Adrenal gland (tissue), 12 donors: ENCODE measurements around the gene OR1L4. TPM values are rescaled to one million over a fixed set of nuclear protein-coding genes. Genes with fewer than 3 reads are reported as not detected.

ENCODE experiments used
- DNase-seq, 7 donors: peaks; one replicate each; pipeline ENCODE4 v3.0.0-alpha.2; 2019 to 2020
- H3K27ac ChIP-seq, 5 donors: fragments of 200-600 bp; sonication (generic) in 4 of 5; 1 replicate in 3 of 5; 2 replicates in 2 of 5; pipeline versions ENCODE4 v1.5.1 to v1.8.0; 2016 to 2020; ENCODE audit warnings: mild to moderate bottlenecking in 1 of 5
- H3K27me3 ChIP-seq: fragments of 200-600 bp; 2 replicates; pipeline ENCODE4 v1.8.0; 2021
- H3K36me3 ChIP-seq, 2 donors: fragments of 200-600 bp; replicated peaks in 1 of 2; 1 replicate in 1 of 2; 2 replicates in 1 of 2; pipeline versions ENCODE4 v1.5.1 to v1.8.0; 2018 to 2022
- H3K4me1 ChIP-seq, 2 donors: fragments of 200-600 bp; replicated peaks in 1 of 2; 1 replicate in 1 of 2; 2 replicates in 1 of 2; pipeline versions ENCODE4 v1.5.1 to v1.8.0; 2018 to 2021
- H3K4me3 ChIP-seq, 4 donors: fragments of 200-600 bp; sonication (generic) in 3 of 4; one replicate each; pipeline ENCODE4 v1.5.1; 2016 to 2018
- H3K9me3 ChIP-seq, 3 donors: fragments of 200-600 bp; sonication (generic) in 1 of 3; replicated peaks in 1 of 3; 1 replicate in 2 of 3; 2 replicates in 1 of 3; pipeline versions ENCODE4 v1.5.1 to v1.8.0; 2016 to 2021
- CTCF ChIP-seq, 6 experiments: fragments of 450-650 bp in 4 of 6; fragments of 200-600 bp in 2 of 6; sonication (generic) in 1 of 6; IDR thresholded peaks; 1 replicate in 5 of 6; 2 replicates in 1 of 6; pipeline versions ENCODE4 v1.5.1 to v1.8.0; 2016 to 2021; ENCODE audit warnings: antibody characterized with exemption in 6 of 6, mild to moderate bottlenecking in 2 of 6, moderate library complexity in 1 of 6
- POLR2A ChIP-seq, 2 donors: fragments of 450-650 bp; IDR thresholded peaks; one replicate each; pipeline ENCODE4 v1.6.1; 2017; ENCODE audit warnings: antibody characterized with exemption in 2 of 2, mild to moderate bottlenecking in 2 of 2, moderate library complexity in 1 of 2
- WGBS, 4 donors: extraction: QIAGEN DNeasy Blood & Tissue Kit in 2 of 4; methylation state at CpG; one replicate each; pipeline versions ENCODE4 v1.1.5 to v1.1.7; 2013 to 2017; 5-methylcytosine and 5-hydroxymethylcytosine counted together
- intact Hi-C, 2 donors: fragments of 100-400 bp; cut with DNase I; formaldehyde crosslinking; loops; one replicate each; pipeline versions ENCODE4 v1.14.1 to v1.15.0; 2022 to 2023
- polyA plus RNA-seq, 3 donors: library from polyadenylated mRNA; stranded (reverse); fragments of 200-250 nt in 2 of 3; fragments of 350-450 nt in 1 of 3; fragmentation: Illumina TruSeq in 1 of 3; extraction: RNeasy Lipid Tissue Mini Kit (QIAGEN cat#74804) in 1 of 3; gene quantifications; one replicate each; pipeline ENCODE4 v1.2.3, GENCODE V29; 2013 to 2014
- total RNA-seq, 9 donors: library from RNA; depleted of rRNA in 4 of 9; stranded (reverse); fragments of >200 nt in 4 of 9; fragments of 120-200 nt in 1 of 9; fragmentation: NEBNext Ultra II Directional in 1 of 9; extraction: Animal tissue kit (Norgen Biotek cat#: 25700) in 1 of 9; gene quantifications; one replicate each; pipeline versions ENCODE4 v1.1.0 to v1.2.4, GENCODE V29; 2013 to 2023
- donor health status: healthy with polysubstance abuse.
- donor health status: Bipolar disorder and iron deficiency.
- donor health status: DM: yes; HTN: yes; CAD: no.
- donor health status: DM: no; HTN: no; CAD: no.
- donor health status: DM: no; HTN: no; CAD: no.
- donor health status: DM: yes; HTN: yes; CAD: no.

The OR1L4 gene
- total and polyA plus RNA-seq, 12 donors, result not detected

- WGBS, 4 donors, result 65 to 71% (median 69%) methylated on average over 4 of the region's 4 CpGs
Observed at GRCh38 chr9:122719218-122719617, 4.6 kb upstream of the OR1L4 start.

GRCh38 chr9:122742003-122742402, 18.2 kb downstream of the OR1L4 start, which contains the start of gene OR1L6:
OR1L6 (plus strand) TSS chr9:122742303; CDS start chr9:122749848, 7,545 bp downstream.
- no peak for DNase-seq
- Histone ChIP-seq H3K27me3 (no peaks in the 10 kb centered on the region), H3K4me1 (no peaks in the 10 kb centered on the region), H3K36me3 (no peaks in the 10 kb centered on the region), H3K9me3 (no peaks in the 10 kb centered on the region), H3K27ac (no peak within 1 kb of the TSS), H3K4me3 (no peak within 1 kb of the TSS)
- 52 to 66% (median 63%) methylated on average over 5 to 6 of the region's 6 CpGs for WGBS, 4 donors
- no peak for TF ChIP-seq CTCF (IDR thresholded peaks at IDR 0.05)
- TF ChIP-seq POLR2A (IDR thresholded peaks at IDR 0.05), result no peak
- intact Hi-C loops, result no loop called here

More at GRCh38 chr9:122719218-122719617, 4.6 kb upstream of the OR1L4 start:
- Histone ChIP-seq H3K4me1 (no peaks in the 10 kb centered on the region), H3K9me3 (no peaks in the 10 kb centered on the region), H3K27me3 (no peaks in the 10 kb centered on the region), H3K36me3 (no peaks in the 10 kb centered on the region), H3K27ac (no peak overlapping the region), H3K4me3 (no peak overlapping the region)
- no peak for DNase-seq
- TF ChIP-seq POLR2A (IDR thresholded peaks at IDR 0.05), result no peak
- TF ChIP-seq CTCF (IDR thresholded peaks at IDR 0.05), result no peak
- intact Hi-C loops, result no loop called here

GRCh38 chr9:122754825-122755224, 31.0 kb downstream of the OR1L4 start:
- WGBS, 4 donors, result 30 to 38% (median 34%) methylated on average over 2 of the region's 2 CpGs
- DNase-seq, result no peak
- intact Hi-C loops, result no loop called here
- Histone ChIP-seq H3K4me3 (no peak overlapping the region), H3K9me3 (no peaks in the 10 kb centered on the region), H3K27me3 (no peaks in the 10 kb centered on the region), H3K36me3 (no peaks in the 10 kb centered on the region), H3K27ac (no peak overlapping the region), H3K4me1 (no peaks in the 10 kb centered on the region)
- TF ChIP-seq CTCF (IDR thresholded peaks at IDR 0.05) (no peak), POLR2A (IDR thresholded peaks at IDR 0.05) (no peak)

- no peaks in the 10 kb centered on the region for H3K36me3 ChIP-seq
- TF ChIP-seq CTCF (IDR thresholded peaks at IDR 0.05) (no peak), POLR2A (IDR thresholded peaks at IDR 0.05) (no peak)
- H3K27me3 ChIP-seq, result no peaks in the 10 kb centered on the region
- H3K27ac ChIP-seq, result no peak overlapping the region
- no peak overlapping the region for H3K4me3 ChIP-seq
- intact Hi-C loops, result no loop called here
- DNase-seq, result no peak
- WGBS, 4 donors, result 61 to 78% (median 68%) methylated on average over 2 to 4 of the region's 4 CpGs
- no peaks in the 10 kb centered on the region for H3K4me1 ChIP-seq
- peaks cover 0 to 12% (median 5%) of the 10 kb centered on the region in 3 donors for H3K9me3 ChIP-seq
Observed at GRCh38 chr9:122767817-122768216, 44.0 kb downstream of the OR1L4 start.

Other genes starting within 250 kb of the OR1L4 start
- gene OR1J1, start 246.1 kb upstream of the OR1L4 start, total RNA-seq, result not detected
- not detected for gene OR1J1, start 246.1 kb upstream of the OR1L4 start, polyA plus RNA-seq
- not detected for gene OR1J2, start 213.2 kb upstream of the OR1L4 start, total RNA-seq
- gene OR1J2, start 213.2 kb upstream of the OR1L4 start, polyA plus RNA-seq, result not detected
- not detected for gene OR1J4, start 204.8 kb upstream of the OR1L4 start, total RNA-seq
- not detected for gene OR1J4, start 204.8 kb upstream of the OR1L4 start, polyA plus RNA-seq
- not detected for gene OR1N1, start 196.7 kb upstream of the OR1L4 start, total RNA-seq
- not detected for gene OR1N1, start 196.7 kb upstream of the OR1L4 start, polyA plus RNA-seq
- gene OR1N2, start 170.9 kb upstream of the OR1L4 start, total RNA-seq, result not detected
- gene OR1N2, start 170.9 kb upstream of the OR1L4 start, polyA plus RNA-seq, result not detected
- gene OR1L8, start 140.6 kb upstream of the OR1L4 start, total RNA-seq, result under 1 TPM in 3 of 9 donors, not detected in 6; 0.06 to 0.71 (median 0.29) TPM
- gene OR1L8, start 140.6 kb upstream of the OR1L4 start, polyA plus RNA-seq, result under 1 TPM in 2 of 3 donors, not detected in 1; 0.07 to 0.09 TPM
- gene OR1Q1, start 109.3 kb upstream of the OR1L4 start, total RNA-seq, result not detected
- gene OR1Q1, start 109.3 kb upstream of the OR1L4 start, polyA plus RNA-seq, result not detected
- gene OR1B1, start 66.4 kb upstream of the OR1L4 start, total RNA-seq, result not detected
- gene OR1B1, start 66.4 kb upstream of the OR1L4 start, polyA plus RNA-seq, result not detected
- not detected for gene OR1L1, start 62.3 kb upstream of the OR1L4 start, total RNA-seq
- gene OR1L1, start 62.3 kb upstream of the OR1L4 start, polyA plus RNA-seq, result not detected
- not detected for gene OR1L3, start 48.9 kb upstream of the OR1L4 start, total RNA-seq
- gene OR1L3, start 48.9 kb upstream of the OR1L4 start, polyA plus RNA-seq, result not detected
- not detected for gene OR1L6, start 18.3 kb downstream of the OR1L4 start, total RNA-seq
- gene OR1L6, start 18.3 kb downstream of the OR1L4 start, polyA plus RNA-seq, result not detected
- not detected for gene OR5C1, start 64.9 kb downstream of the OR1L4 start, total RNA-seq
- not detected for gene OR5C1, start 64.9 kb downstream of the OR1L4 start, polyA plus RNA-seq
- not detected for gene OR1K1, start 76.1 kb downstream of the OR1L4 start, total RNA-seq
- not detected for gene OR1K1, start 76.1 kb downstream of the OR1L4 start, polyA plus RNA-seq
- gene PDCL, start 104.6 kb downstream of the OR1L4 start, total RNA-seq, result 10 to 100 TPM; 10.5 to 19.1 (median 15.7) TPM
- 10 to 100 TPM in 1 of 3 donors, 1 to 10 TPM in 2; 6.3 to 10.8 (median 6.4) TPM for gene PDCL, start 104.6 kb downstream of the OR1L4 start, polyA plus RNA-seq
- 10 to 100 TPM; 22.6 to 42.2 (median 33.0) TPM for gene RC3H2, start 181.4 kb downstream of the OR1L4 start, total RNA-seq
- gene RC3H2, start 181.4 kb downstream of the OR1L4 start, polyA plus RNA-seq, result 10 to 100 TPM in 1 of 3 donors, 1 to 10 TPM in 2; 8.0 to 16.3 (median 9.3) TPM
- gene ZBTB6, start 189.3 kb downstream of the OR1L4 start, total RNA-seq, result 10 to 100 TPM in 3 of 9 donors, 1 to 10 TPM in 6; 5.2 to 11.6 (median 8.0) TPM
- 10 to 100 TPM in 1 of 3 donors, 1 to 10 TPM in 2; 1.8 to 10.9 (median 2.0) TPM for gene ZBTB6, start 189.3 kb downstream of the OR1L4 start, polyA plus RNA-seq
- 1 to 10 TPM; 2.1 to 7.4 (median 5.1) TPM for gene ZBTB26, start 207.5 kb downstream of the OR1L4 start, total RNA-seq
- gene ZBTB26, start 207.5 kb downstream of the OR1L4 start, polyA plus RNA-seq, result 1 to 10 TPM; 1.6 to 5.2 (median 1.7) TPM
- gene RABGAP1, start 217.0 kb downstream of the OR1L4 start, total RNA-seq, result 10 to 100 TPM; 17.1 to 62.3 (median 36.3) TPM
- gene RABGAP1, start 217.0 kb downstream of the OR1L4 start, polyA plus RNA-seq, result 10 to 100 TPM in 2 of 3 donors, 1 to 10 TPM in 1; 8.5 to 29.5 (median 11.9) TPM